T-helper 2 cell treated with Interferon-gamma antibody and Interleukin-4, amounts not matched to agents 100 ng/mL and 5 ng/mL, for 36 hours (primary cell): ENCODE results near the gene CYS1. TPM values are rescaled to one million over a fixed set of nuclear protein-coding genes. Genes with fewer than 3 reads are reported as not detected.

Experiments used
- intact Hi-C: fragments of 100-400 bp; cut with micrococcal nuclease; formaldehyde crosslinking; loops from one replicate; pipeline ENCODE4 v1.15.1; 2023
- total RNA-seq: library from RNA; stranded (reverse); gene quantifications from 2 replicates; pipeline ENCODE4 v1.2.3, GENCODE V29; 2022

The CYS1 gene
- total RNA-seq, 1 donor from 2014 or later, result 0.70 TPM

DNA sequence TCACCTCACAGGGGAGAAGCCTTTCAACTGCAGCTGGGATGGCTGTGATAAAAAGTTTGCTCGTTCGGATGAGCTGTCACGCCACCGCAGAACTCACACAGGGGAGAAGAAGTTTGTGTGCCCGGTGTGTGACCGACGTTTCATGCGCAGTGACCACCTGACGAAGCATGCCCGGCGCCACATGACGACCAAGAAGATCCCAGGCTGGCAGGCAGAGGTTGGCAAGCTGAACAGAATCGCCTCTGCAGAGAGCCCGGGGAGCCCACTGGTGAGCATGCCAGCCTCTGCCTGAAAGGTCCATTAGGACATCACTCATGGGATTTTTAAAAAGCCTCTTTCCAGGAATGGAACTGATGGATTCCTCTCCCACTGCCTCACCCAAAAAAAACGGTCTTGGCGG lies 28.0 kb downstream of the CYS1 start:
- intact Hi-C loops, result no loop called here

DNA sequence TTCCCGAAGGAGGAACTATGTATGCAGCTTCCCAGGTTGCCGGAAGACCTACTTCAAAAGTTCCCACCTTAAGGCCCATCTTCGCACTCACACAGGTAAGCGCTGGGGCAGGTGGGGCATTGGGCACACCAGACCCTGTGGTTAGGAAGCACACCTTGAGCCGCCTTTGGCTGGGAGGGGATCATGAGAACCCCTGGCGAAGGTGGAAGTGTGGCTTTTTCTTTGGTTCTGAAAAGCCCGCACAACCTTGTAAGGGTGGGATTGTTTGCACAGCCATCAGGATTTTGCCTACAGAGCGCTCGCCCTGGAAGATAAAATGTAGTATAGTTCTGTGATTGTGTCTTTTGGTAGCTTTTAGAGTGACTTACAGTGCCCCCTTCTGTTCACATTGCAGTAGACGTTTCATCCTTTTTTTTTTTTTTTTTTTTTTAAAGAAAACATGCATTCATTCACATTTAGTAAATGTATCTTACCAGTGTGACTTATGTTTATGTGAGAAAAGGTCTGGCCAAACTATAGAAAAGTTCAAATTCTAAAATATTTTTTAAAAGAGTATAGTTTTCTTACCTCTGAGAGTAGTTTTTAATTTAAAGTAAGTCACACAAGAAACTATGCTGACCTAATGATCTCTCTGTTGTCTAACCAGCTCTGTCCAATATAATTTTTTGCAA lies 31.6 kb downstream of the CYS1 start:
- intact Hi-C loops, result loop anchor here (1.0 to 5.0 kb wide), 4 partner anchors 64 to 906 kb away; no protein-coding TSS in a partner anchor

DNA sequence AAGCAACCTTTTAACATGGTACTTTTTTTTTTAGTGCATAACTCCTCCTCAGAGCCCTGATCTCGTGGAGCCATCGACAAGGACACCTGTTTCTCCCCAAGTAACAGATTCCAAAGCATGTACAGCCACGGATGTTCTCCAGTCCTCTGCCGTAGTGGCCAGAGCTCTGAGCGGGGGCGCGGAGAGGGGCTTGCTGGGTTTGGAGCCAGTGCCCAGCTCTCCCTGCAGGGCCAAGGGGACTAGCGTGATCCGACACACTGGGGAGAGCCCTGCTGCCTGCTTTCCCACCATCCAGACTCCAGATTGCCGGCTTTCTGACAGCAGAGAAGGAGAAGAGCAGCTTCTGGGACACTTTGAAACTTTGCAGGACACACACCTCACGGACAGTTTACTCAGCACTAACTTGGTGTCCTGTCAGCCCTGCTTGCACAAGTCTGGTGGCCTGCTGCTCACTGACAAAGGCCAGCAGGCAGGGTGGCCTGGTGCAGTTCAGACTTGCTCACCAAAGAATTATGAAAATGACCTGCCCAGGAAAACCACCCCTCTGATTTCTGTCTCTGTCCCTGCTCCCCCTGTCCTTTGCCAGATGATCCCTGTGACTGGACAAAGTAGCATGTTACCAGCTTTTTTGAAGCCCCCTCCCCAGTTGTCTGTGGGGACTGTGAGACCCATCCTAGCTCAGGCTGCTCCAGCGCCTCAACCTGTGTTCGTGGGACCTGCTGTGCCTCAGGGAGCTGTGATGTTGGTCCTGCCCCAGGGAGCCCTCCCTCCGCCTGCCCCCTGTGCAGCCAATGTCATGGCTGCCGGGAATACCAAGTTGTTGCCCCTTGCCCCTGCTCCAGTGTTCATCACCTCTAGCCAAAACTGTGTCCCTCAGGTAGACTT lies 32.4 kb downstream of the CYS1 start:
- intact Hi-C loops, result loop anchor here (1.0 to 5.0 kb wide), 4 partner anchors 64 to 906 kb away; no protein-coding TSS in a partner anchor

DNA sequence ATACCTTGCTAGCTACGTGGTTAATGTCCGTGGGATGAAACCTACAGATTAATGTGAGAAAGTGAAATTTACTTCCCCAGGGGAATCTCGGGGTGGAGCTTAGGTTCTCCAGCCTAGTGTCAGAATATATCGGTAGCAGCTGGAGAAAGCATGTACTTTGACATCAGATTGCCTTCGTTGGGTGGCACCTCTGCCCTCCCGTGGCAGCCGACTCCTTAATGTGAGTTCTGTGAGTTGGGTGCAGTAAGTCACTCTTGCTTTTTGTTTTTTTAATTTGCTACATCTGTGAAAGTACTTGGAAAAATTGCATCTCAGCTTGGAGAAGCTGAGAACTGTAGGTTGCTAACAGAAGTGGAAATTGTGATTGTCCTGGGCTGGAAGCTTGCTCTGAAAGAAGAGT lies 33.3 kb downstream of the CYS1 start:
- intact Hi-C loops, result loop anchor here (5.0 kb wide), 1 partner anchor 905 kb away; no protein-coding TSS in a partner anchor

DNA sequence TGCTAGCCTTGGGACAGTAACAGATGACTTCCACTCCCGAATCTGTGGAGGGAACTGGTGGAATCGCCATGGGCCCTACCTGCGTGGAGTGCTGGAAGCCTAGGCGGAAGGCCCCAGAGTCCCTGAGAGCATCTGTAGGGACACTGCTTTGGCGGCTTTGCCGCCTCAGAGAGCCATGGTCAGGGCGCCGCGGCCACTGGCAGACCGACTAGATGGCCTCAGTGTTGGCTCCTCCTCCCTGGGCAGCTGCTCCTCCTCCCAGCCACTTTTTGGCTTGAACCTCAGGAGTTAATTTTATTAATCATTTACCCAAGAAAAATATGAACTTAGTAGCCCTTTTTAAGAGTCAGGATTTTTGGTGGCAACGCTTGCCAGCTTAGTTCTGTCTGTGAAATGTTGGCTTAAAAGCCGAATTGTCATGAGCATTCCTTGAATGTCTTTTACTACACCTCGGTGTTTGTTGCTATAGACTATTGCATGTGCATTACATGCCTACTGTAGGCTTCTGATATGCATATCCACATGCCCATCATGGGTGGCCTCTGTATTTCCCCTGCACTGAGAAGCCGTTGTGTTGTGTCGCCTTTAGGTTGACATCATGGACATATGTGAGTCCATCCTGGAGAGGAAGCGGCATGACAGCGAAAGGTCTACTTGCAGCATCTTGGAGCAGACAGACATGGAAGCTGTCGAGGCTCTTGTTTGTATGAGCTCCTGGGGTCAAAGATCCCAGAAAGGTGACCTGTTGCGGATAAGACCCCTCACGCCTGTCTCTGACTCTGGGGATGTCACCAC lies 34.5 kb downstream of the CYS1 start:
- intact Hi-C loops, result loop anchor here (2.0 to 5.0 kb wide), 2 partner anchors 75 to 903 kb away; no protein-coding TSS in a partner anchor

DNA sequence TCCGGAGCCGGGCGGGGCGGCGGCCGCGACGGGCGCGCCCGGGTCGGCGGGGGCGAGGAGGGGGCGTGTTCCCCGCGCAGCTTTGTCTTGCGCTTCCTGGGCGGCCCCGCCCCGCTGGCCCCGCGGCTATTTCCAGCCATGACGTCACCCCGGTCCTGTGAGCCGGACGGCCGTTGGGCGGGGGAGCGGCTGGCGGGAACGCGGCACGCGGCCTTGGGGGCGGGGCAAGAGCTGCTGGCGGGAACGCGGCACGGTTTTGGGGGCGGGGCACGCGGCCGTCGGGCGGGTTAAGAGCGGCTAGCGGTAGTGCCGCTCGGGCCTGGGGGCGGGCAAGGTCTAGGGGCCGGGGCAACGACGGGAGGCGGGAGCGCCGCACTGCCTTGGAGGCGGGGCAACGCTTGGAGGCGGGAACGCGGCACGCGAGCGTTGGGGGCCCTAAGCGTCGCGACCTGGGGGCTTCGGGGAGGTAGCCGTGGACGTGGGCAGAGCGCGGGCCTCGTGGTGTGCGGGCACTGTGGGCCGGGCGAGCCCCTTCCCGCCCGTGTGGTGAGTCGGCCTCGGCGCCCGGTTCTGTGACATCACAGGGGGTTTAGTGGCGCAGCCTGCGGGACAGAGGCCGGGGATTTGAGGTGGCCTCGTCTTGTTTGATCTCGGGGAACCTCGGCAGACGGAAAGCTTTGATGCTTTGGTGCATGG lies 36.2 kb downstream of the CYS1 start:
- intact Hi-C loops, result loop anchor here (1.0 to 2.0 kb wide), 6 partner anchors 77 to 569 kb away; partner anchors contain the start of genes GRHL1, IAH1, ODC1 and TAF1B

- intact Hi-C loops, result loop anchor here (1.0 to 2.0 kb wide), 4 partner anchors 92 to 569 kb away; partner anchors contain the start of genes GRHL1, IAH1 and TAF1B
Measured at GRCh38 chr2:10043256-10043905, 36.8 kb downstream of the CYS1 start, which contains the start of gene KLF11. Gene KLF11, plus strand, starts transcription at chr2:10043550. Its CDS starts 167 bp downstream, at chr2:10043717.

- intact Hi-C loops, result loop anchor here (1.0 to 2.0 kb wide), 4 partner anchors 91 to 568 kb away; partner anchors contain the start of genes GRHL1, IAH1 and TAF1B
Measured at GRCh38 chr2:10042301-10043161, 37.7 kb downstream of the CYS1 start.

- intact Hi-C loops, result loop anchor here (2.0 kb wide), 1 partner anchor 567 kb away; the partner anchor contains the start of gene IAH1
Measured at GRCh38 chr2:10041711-10042110, 38.5 kb downstream of the CYS1 start.

GRCh38 chr2:10039658-10040410 lies 40.4 kb downstream of the CYS1 start:
- intact Hi-C loops, result no loop called here

GRCh38 chr2:10038716-10039115 lies 41.5 kb downstream of the CYS1 start:
- intact Hi-C loops, result no loop called here

GRCh38 chr2:10038123-10038522 lies 42.1 kb downstream of the CYS1 start:
- intact Hi-C loops, result no loop called here

GRCh38 chr2:10036095-10036884 lies 43.9 kb downstream of the CYS1 start:
- intact Hi-C loops, result no loop called here

- intact Hi-C loops, result no loop called here
Measured at GRCh38 chr2:10035633-10036032, 44.6 kb downstream of the CYS1 start.

DNA sequence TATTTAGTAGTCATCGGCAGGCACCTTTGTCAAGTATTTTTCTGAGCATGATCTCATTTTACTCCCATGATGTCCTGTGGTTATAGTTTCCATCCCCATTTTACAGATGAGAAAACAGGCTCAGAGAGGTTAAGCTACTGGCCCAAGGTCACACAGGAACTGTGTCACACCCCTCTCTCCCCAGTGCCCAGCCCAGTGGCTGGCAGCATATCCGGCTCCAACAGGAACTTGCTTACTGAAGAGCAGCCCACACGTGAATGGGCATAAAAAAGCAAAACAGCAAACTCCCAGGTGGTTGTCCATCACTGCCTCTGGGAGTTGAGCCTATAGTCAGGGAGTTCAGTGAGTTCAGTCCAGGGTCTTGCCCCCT lies 45.2 kb downstream of the CYS1 start:
- intact Hi-C loops, result no loop called here

- intact Hi-C loops, result no loop called here
Measured at GRCh38 chr2:10034333-10035052, 45.7 kb downstream of the CYS1 start.
